Glomerular visceral epithelial cell (primary cell): ENCODE results near the gene GFRA3.
A peak's percentile ranks its signal among the peaks of the same experiment; 100 is the strongest.

ENCODE experiments used
- DNase-seq: peaks from one replicate; pipeline ENCODE4 v3.0.0-alpha.2; 2016; ENCODE audit errors: extremely low spot score

GFRA3 gene

DNA sequence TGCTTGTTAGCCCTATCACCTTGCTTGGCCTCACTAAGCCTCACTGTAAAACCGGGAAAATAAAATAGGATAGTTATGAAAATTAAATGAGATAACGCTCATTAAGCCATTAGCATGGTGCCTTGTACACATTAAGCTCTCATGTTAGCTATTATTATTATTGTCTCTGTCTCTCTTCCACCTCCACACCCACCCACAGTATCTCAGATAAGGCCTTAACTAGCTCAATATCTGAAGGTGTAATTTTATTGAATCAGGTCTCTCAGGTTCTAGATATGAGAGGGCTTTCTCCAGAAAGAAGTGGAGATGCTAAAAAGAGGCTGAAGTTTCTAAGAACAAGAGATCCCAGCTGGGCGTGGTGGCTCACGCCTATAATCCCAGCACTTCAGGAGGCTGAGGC is 27.6 kb downstream of the GFRA3 start:
- DNase-seq, result no peak

DNA sequence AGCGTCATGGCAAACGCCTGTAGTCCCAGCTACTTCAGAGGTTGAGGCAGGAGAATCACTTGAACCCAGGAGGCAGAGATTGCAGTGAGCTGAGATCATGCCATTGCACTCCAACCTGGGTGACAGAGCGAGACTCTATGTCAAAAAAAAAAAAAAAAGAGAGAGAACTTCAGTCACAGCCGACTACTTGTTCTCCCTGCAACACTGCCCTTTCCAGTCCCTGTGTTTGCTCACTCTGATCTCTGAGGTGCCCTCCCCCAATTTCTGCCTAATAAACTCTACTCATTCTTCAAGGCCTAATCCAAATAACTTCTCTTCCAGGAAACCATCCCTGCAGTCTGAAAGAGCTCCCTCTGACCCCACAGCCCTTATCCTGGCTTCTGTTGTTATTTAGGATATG is 28.1 kb downstream of the GFRA3 start:
- DNase-seq, result no peak

DNA sequence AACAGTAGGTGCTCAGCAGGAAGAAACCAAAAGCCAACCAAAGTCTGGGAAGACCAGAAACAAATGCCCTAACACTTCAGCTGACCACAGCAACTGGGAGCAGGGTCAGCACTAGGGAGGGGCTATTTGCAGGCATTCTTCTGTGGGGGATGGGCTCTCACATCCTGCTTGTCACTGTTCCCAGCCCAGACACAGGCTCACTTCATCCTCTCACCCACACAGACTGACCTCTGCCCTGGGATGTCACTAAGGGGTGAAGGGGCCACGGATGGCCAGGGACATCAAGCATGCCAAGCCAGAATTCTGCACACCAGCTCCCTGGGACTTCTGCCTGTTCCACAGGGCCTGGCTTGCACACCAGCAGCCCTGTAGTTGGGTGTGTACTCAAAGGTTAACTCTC is 28.7 kb downstream of the GFRA3 start:
- DNase-seq, result no peak

DNA sequence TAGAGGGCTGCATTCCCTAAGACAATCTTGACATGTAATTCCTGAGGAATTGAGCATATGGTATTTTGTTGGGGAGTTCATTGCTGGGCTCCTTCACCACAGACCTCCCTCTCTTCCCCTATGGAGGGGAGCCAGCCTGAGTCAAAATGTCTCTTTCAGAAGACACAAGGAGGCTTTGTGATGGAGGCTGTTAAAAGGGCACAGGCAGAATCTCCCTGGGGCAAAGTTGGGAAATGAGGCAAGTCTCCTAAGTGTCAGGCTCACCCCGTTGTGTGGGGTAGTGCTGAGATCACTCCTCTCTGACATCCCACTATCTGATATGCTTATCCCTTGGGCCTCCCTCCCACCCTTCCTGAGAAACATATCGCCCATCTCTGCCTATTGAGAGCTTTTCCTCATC is 30.6 kb downstream of the GFRA3 start:
- no peak for DNase-seq

DNA sequence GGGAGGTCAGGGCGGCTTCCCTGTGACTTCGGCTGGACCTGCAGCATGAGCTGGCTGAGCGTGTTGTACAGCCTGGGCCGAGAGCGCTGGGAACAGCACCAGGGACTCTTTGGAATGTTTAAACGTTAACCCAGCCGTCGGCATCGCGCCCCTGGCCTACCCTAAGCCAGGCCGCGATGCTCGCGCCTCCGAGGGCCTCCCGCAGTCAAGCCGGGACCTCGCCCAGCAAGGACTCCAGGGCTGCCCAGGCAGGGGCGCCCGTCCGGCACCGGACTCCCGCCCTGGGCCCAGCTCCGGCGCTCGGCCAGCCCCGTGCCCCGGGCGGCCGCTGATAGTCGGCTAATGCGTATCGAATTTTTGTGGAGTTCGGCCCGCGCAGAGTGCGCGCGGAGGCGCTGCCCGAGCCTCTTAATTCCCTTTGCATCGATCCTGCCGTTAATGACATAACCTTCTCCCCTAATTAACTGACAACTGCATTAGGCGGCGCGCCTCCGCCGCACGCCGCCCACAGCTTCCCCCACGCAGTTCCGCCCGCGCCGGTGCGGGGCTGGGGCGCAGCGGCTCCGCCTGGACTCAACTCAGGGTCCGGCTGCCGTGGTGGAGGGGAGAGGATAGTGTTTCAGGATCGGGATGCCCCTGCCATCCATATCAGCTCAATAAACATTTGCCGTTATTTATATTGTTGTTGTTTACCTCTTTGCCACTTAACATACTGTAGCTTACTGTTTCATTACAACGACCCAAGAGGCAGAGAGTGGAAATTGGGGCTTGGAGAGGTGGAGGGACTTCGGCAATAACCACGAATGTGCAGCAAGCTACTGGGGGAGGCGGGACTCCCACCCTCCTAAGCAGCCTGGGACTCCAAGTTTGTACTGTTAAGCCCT is 32.5 kb downstream of the GFRA3 start:
- peak; percentile 27 for DNase-seq

DNA sequence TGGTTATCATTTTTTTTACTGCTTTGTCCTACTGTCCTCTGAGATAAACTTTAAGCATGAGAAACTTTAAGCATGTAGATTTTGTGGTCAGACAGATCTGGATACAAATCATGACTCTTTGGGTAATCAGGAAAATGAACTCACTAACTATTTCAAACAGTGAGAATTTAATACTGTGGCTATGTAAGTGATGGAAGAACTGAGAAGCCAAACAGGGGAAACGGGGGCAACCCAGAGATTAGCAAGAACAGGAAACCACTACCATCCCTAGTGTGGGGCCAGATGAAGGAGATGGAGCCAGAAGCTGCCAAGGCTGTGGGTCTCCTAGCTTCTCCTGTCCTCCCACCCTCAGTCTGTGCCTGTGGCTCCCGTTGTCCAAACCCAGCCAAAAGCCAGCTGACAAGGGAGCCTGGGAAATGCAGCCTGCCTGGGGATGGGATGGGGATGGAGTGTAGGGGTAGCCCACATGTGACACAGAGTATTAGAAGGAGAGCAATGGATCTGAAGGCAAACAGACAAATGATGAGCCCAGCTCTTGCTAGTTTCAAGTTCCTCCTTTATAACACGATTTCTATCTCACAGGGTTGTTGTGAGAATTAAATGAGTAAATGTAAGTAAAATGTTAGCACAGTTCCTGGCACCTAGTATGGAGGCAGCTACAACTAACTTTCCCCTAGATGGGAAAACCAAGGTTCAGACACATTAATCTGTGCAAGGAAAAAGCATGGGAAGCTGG is 33.6 kb downstream of the GFRA3 start:
- DNase-seq, result no peak

DNA sequence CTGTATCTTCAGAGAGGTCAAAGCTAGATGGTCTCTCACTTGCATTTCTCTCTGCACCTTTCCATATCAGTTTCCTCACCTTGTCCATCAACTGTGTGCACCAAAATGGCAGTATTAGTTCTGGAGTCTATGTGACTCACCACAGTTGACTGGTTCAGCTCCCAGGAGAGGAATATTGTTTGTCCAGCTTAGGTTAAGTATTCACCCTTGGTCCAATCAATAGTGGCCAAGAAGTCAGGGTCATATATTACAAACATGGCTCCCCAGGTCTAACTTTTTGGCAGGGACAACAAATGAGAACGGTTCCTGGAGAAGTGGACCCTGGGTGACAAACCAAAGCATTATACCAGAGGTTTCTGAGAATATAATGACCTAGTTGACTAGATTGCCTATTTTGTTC is 36.4 kb downstream of the GFRA3 start:
- DNase-seq, result no peak

DNA sequence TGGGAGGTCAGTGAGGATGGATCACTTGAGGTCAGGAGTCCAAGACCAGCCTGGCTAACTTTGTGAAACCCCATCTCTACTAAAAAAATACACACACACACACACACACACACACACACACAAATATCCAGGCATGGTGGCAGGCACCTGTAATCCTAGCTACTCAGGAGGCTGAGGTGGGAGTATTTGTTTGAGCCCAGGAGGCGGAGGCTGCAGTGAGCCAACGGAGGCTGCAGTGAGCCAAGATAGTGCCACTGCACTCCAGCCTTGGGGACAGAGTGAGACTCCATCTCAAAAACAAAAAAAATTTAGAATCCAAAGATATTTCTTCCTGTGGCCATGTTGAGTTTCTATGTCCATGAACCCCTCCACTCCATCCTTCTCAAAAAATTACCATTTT is 39.8 kb downstream of the GFRA3 start:
- no peak for DNase-seq

DNA sequence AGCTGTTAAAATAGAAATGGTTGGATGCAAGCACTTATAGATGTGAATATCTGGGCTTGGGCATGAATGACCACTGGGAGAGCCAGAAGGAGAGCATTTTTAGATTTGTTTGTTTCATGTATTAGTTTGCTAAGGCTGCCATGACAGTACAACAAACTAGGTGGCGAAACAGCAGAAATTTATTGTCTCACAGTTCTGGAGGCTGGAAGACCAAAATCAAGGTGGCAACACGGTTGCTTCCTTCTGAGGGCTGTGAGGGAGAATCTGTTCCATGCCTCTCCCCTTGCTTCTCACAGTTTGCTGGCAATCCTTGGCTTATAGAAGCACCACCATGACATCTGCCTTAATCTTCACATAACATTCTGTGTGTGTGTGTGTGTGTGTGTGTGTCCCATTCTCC is 41.1 kb downstream of the GFRA3 start:
- DNase-seq, result no peak

DNA sequence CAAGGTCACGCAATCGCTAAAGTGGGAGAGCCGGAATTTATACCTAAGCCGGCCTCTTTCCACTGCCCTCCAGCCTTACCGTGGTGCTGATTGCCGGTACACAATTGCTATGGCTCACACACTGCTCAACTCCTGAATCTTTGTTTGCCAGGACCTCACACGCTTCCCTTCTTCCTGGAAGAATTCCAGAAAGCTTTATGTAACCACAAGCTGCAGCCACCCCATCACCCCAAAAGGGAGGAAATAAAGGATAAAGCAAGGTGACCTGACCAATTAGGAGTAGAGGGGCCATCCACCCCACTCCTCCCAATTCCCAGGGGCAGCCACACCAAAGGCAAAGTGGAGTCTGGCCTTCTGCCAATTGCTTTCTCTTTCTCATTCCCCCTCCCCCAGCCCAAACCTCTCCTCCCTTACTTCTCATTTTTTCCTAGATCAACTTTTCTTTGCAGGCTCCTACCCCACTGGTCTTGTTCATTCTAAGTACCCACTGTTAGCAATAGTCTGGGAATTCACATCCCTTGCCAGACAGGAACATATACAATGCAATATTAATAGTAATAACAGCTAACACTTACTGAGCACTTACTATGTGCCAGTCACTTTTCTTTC is 43.3 kb downstream of the GFRA3 start:
- peak; percentile 29 for DNase-seq

DNA sequence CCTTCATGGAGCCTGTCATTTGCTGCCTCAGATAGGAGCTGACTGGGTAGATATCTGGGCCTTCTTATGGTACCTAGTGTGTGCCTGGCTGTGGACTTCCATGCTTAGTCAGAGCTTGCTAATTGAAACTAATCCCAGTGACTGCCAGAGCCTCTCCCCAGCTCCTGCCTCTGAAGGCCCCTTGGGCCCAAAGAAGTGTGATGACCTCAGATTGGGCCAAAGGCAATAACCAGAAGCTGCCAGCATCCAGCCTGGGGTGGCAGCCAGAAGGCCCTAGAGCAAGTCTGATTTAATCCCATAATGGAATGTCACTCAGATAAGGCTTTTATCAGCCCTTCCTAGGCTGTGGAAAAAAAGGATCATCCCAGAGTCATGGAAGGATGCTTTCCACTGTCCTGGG is 44.2 kb downstream of the GFRA3 start:
- no peak for DNase-seq

DNA sequence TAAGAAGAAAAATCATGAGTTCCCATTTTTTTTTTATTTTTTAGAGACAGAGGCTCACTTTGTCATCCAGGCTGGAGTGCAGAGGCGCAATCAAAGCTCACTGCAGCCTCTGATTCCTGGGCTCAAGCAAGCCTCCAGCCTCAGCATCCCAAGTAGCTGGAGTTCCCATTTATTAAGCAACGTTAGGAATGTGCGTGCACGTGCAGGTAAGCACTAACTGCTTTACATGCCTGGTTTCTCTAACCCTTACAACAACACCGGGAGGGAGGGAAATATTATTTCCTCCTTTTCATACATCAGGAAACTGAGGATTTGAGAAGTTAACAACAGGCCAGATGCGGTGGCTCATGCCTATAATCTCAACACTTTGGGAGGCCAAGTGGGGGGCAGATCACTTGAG is 45.0 kb downstream of the GFRA3 start:
- no peak for DNase-seq

DNA sequence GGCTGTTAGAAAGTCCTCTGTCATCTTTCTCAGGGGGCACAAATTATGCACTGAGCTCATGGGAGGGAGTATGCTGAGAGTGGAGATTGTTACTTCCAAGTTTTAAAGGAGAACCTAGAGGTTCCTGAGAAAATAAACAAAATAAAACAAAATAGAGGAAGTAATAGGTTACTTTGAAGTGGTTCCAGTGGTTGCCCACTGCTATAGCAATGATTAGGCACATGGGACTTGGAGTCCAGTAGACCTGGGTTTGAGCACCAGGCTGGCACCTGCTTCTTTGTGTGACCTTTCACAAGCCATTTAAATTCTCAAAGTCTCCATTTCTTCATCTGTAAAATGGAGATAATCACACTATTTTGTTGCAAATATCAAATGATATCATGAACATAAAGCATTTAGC is 47.5 kb downstream of the GFRA3 start:
- DNase-seq, result no peak

DNA sequence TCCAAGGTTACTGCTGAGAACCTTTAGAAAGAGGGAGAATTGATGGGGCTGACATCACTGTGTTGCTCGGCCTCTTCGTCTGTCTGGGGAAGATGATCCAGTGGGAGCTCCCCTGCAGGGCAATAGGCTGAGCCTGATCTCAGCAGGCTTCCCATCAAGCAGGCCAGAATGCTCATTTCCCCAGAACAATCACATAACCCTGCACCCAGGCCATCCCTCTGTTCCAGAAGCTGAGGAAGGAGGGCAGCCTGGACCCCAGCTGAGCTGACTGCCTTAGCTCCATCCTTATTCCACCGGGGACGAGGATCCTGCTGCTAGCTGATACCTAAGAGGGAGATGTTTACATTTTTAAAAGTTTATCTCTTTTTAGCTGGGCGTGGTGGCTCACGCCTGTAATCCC is 49.7 kb downstream of the GFRA3 start:
- DNase-seq, result no peak

DNA sequence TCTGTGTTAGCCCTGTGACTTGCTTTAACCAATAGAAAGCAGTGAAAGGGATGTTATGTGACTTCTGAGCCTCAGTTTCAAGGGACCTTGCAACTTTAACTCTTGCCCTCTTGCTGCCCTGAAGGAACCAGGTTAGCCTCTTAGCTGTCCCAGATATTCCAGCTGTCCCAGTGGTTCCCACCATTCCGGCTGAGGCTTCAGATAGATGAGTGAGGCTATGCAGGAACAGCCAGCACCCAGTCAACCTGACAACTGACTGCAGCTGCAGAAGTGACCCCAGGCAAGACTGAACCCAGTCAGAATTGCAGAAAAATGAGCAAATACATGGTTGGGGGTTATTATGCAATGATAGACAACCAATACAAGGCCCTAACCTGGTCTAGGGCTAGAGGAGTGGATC is 50.9 kb downstream of the GFRA3 start:
- DNase-seq, result no peak

DNA sequence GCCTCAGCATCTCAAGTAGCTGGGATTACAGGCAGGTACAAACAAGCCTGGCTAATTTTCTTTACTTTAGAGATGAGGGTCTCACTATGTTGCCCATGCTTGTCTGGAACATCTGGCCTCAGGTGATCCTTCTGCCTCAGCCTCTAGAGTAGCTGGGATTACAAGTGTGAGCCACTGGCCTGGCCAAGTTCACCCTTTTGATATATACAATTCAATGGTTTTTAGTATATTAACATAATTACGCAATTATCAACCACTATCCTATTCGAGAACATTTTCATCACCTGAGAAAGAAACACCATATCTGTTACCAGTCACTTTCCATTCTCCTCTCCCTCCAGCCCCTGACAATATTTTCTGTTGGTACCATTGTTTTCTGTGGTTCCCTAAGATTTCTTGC is 57.6 kb downstream of the GFRA3 start:
- no peak for DNase-seq

DNA sequence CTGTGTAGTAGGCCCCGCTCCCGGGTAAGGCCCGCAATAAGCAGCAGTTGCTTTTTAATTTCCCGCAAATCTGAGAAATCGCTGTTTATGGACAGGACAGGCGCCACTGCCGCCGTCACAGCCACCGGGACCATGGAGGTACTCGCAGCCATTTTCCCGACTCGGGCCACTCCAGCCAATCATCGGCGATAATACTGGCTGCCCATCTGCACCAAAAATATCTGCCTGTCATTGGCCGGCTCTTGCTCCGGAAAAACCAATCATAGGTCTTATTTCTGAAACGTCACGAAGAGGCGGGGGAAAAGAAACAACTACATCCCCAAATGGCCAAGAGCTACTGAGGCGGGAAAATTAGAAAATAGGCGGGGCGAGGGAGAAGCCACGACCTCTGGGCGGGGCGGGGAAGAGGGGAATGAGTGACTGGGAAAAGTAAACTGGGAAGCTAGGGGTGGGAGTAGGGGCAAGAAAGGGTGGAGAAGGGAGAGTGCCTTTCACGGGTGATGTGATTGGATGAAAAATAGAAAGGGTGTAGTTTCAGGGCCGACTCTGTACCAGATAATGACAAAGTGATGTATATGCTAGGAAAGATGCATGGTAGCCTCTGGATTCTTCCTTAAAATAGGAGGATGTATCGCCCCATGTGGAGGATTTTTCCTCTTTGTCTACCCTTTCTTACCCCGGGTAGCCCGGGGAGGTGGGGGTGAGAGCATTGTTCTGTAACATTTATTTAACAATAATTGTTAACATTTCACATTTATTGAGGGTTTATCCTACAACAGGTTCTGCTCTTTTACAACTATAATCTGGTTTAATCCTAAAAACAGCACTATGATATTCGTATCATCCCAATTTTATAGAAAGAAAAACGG is 61.0 kb downstream of the GFRA3 start, which contains the start of gene CDC23:
TSS of gene CDC23 (minus strand) at position 163 of the 869 bp plus-strand sequence. CDS start at position 152, 11 bp downstream.
- peak; percentile 99 for DNase-seq

DNA sequence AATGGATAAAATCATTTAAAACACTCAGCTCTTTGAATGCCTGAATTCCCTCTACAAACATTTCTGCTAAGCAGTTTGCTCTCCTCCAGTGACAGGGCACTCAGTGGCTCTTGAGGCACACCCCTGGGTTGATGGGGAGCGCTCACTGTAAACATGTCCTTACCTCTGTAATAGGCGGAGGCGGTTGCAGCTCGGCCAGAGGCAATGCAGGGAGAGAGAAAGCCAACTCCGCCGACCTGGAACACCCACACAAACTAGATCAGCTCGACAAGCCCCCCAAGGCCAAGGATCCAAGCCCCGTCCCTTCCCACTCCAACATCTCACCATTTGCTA is 61.6 kb downstream of the GFRA3 start:
- DNase-seq, result no peak

DNA sequence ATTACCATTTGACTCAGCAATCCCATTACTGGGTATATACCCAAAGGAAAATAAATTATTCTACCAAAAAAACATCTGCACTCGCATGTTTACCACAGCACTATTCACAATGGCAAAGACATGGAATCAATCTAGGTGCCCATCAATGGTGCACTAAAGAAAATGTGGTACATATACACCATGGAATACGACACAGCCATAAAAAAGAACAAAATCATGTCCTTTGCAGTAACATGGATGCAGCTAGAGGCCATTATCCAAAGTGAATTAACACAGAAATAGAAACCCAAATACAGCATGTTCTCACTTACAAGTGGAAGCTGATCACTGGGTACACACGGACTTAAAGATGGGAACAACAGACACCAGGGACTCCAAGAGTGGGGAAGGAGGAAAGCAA is 63.4 kb downstream of the GFRA3 start:
- DNase-seq, result no peak
